Measurements from ENCODE around the gene EFNA2. TPM values are rescaled to one million over a fixed set of nuclear protein-coding genes. Genes with fewer than 3 reads are reported as not detected.
A peak's percentile ranks its signal among the peaks of the same experiment; 100 is the strongest.

The EFNA2 gene
- total RNA-seq, 1 experiment from 2014 or later: 14.3 TPM

- peak overlapping the region; percentile 84 to 93 for H3K4me3 Mint-ChIP-seq
- no peak overlapping the region for H2BK15ac ChIP-seq (ENCODE audit: low read depth, low read length)
- no CpG with 5 or more reads among the region's 83 CpGs for WGBS (ENCODE audit: extremely low coverage, insufficient read length, low lambda C conversion rate)
- no peak overlapping the region for H2AFZ ChIP-seq (ENCODE audit: low read length)
- no peak overlapping the region for H2BK12ac ChIP-seq (ENCODE audit: insufficient read length, low read depth, low read length)
- no peaks in the 10 kb centered on the region for H3K9me3 ChIP-seq (ENCODE audit: control insufficient read depth, low read depth, low read length)
- peak overlapping the region; percentile 31 for H3K9ac ChIP-seq (ENCODE audit: extremely low read depth, insufficient read length, low read length)
- no peak overlapping the region for H2BK20ac ChIP-seq (ENCODE audit: low read depth, low read length, poor library complexity, severe bottlenecking)
- no peak overlapping the region for H2BK120ac ChIP-seq (ENCODE audit: low read depth, low read length, poor library complexity, severe bottlenecking)
- peaks cover 58 to 62% of the 10 kb centered on the region in 2 experiments for H3K4me1 Mint-ChIP-seq
- H4K5ac ChIP-seq (ENCODE audit: insufficient read length, low read depth, low read length): no peak overlapping the region
- H3K27ac ChIP-seq (ENCODE audit: insufficient read length, low read depth, low read length): no peak overlapping the region
- H4K91ac ChIP-seq (ENCODE audit: insufficient read length, low read depth, low read length): no peak overlapping the region
- H3K56ac ChIP-seq (ENCODE audit: insufficient read length, low read depth, low read length): no peak overlapping the region
- H3K27ac Mint-ChIP-seq: peak overlapping the region; percentile 74 to 96 (median 96); a peak in 6 of 7 replicates
- no peak for TF ChIP-seq CTCF (conservative IDR thresholded peaks at IDR 0.05)
- H4K8ac ChIP-seq (replicated peaks; ENCODE audit: insufficient read length, low read depth, low read length): no peak overlapping the region
- peak overlapping the region; percentile 74 for H3K18ac ChIP-seq (ENCODE audit: insufficient read length, low read depth, low read length)
- H3K79me1 ChIP-seq (ENCODE audit: insufficient read depth, low read depth, low read length, poor library complexity, severe bottlenecking): no peaks in the 10 kb centered on the region
- H3K4me1 ChIP-seq (ENCODE audit: insufficient read depth, low read length): peaks cover 4% of the 10 kb centered on the region; the same call in 1 of the 2 replicates
- H3K9me3 Mint-ChIP-seq: no peaks in the 10 kb centered on the region; a peak in 1 of 5 replicates
- no peaks in the 10 kb centered on the region for H4K20me1 ChIP-seq (ENCODE audit: control insufficient read depth, insufficient read depth, insufficient read length)
- H2AK5ac ChIP-seq (ENCODE audit: insufficient read length, low read length): no peak overlapping the region
- H3K4ac ChIP-seq (ENCODE audit: low read depth, low read length): no peak overlapping the region
- H3K36me3 Mint-ChIP-seq (ENCODE audit: insufficient read depth in 1 of 3, low read depth in 3 of 3): peaks cover 9 to 39% (median 23%) of the 10 kb centered on the region in 3 experiments
- H3K23me2 ChIP-seq (ENCODE audit: insufficient read length, low read depth, low read length, poor library complexity, severe bottlenecking): peaks cover 20% of the 10 kb centered on the region
- H3T11ph ChIP-seq (ENCODE audit: low read length): no peak overlapping the region
- H3K79me2 ChIP-seq (ENCODE audit: insufficient read depth, low read length): no peaks in the 10 kb centered on the region
- H3K14ac ChIP-seq (ENCODE audit: insufficient read depth, low read length): peak overlapping the region; percentile 74
- no peaks in the 10 kb centered on the region; the same call in 1 of the 2 replicates for H3K27me3 Mint-ChIP-seq (ENCODE audit: low read depth)
- no peak overlapping the region for H2BK5ac ChIP-seq (ENCODE audit: insufficient read length, low read length)
- H3K23ac ChIP-seq (ENCODE audit: insufficient read length, low read depth, low read length): no peak overlapping the region
- peak overlapping the region; percentile 84 for H3K4me2 ChIP-seq (ENCODE audit: insufficient read depth, insufficient read length, low read length)
- no peaks in the 10 kb centered on the region for H3K27me3 ChIP-seq (ENCODE audit: insufficient read depth, low read length)
- DNase-seq: peak; percentile 97
These were observed 24.7 kb upstream of the EFNA2 start for GRCh38 chr19:1260749-1261537.
